ENCODE measurements around the gene VPS29.
"Not testable (repeated sequence)": the region's sequence is repeated elsewhere in the genome, so short reads cannot be mapped to it uniquely, and the experiment has no call there.

Gene VPS29

GRCh38 chr12:110501752-110502738 lies at the start of gene VPS29, which contains the start of gene RAD9B:
TSS of gene VPS29 (minus strand) at chr12:110502111. CDS start at chr12:110502051, 60 bp downstream.
TSS of gene RAD9B (plus strand) at chr12:110502331. CDS start at chr12:110502338, 7 bp downstream.
- DNase-seq = peak; percentile 99 to 100
- H3K9me3 Mint-ChIP-seq = no peaks in the 10 kb centered on the region
- H3K27me3 Mint-ChIP-seq = no peaks in the 10 kb centered on the region
- peaks cover 32% of the 10 kb centered on the region for H3K4me1 Mint-ChIP-seq
- H3K27ac Mint-ChIP-seq = peak within 1 kb of the TSS; percentile 98 to 99
- peak; percentile 97 for ATAC-seq
- peak within 1 kb of the TSS; percentile 91 to 98 for H3K4me3 Mint-ChIP-seq

- DNase-seq (no peak), ATAC-seq (no peak)
- Mint-ChIP-seq H3K27me3 (no peaks in the 10 kb centered on the region), H3K4me3 (no peak overlapping the region), H3K27ac (no peak overlapping the region), H3K9me3 (no peaks in the 10 kb centered on the region), H3K4me1 (peaks cover 55% of the 10 kb centered on the region)
These were observed 49.1 kb upstream of the VPS29 start for GRCh38 chr12:110550981-110551380.

GRCh38 chr12:110549716-110550115 lies 47.8 kb upstream of the VPS29 start:
- H3K4me1 Mint-ChIP-seq = peaks cover 51% of the 10 kb centered on the region
- H3K27me3 Mint-ChIP-seq = no peaks in the 10 kb centered on the region
- H3K9me3 Mint-ChIP-seq = no peaks in the 10 kb centered on the region
- H3K4me3 Mint-ChIP-seq = no peak overlapping the region
- DNase-seq (no peak), ATAC-seq (no peak)
- peak overlapping the region in 1 of 2 donors; percentile 82 for H3K27ac Mint-ChIP-seq

GRCh38 chr12:110548678-110549077 lies 46.8 kb upstream of the VPS29 start:
- DNase-seq (no peak), ATAC-seq (no peak)
- H3K4me3 Mint-ChIP-seq = no peak overlapping the region
- H3K27me3 Mint-ChIP-seq = no peaks in the 10 kb centered on the region
- peak overlapping the region in 1 of 2 donors; percentile 21 for H3K27ac Mint-ChIP-seq
- H3K9me3 Mint-ChIP-seq = no peaks in the 10 kb centered on the region
- peaks cover 50% of the 10 kb centered on the region for H3K4me1 Mint-ChIP-seq

DNA sequence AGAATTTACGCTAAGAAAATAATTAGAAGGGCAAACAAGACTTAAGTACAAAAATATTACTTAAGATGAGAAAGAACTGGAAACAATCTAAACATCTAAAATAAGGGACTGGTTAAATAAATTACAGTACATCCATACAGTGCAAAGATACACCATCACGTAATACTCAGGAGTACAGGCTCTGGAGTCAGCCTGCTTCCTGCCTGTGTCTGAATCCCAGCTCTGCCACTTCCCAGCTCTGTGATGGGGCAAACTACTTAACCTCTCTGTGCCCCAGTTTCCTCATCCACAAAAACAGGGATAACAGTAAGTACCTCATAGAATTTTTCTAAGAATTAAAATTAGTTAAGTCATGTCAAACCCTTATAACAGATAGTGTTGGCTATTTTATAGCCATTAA lies 45.2 kb upstream of the VPS29 start:
- DNase-seq (no peak), ATAC-seq (no peak)
- Mint-ChIP-seq H3K9me3 (no peaks in the 10 kb centered on the region), H3K4me3 (no peak overlapping the region), H3K4me1 (peaks cover 55% of the 10 kb centered on the region), H3K27me3 (no peaks in the 10 kb centered on the region), H3K27ac (peak overlapping the region in 1 of 2 donors; percentile 52)

DNA sequence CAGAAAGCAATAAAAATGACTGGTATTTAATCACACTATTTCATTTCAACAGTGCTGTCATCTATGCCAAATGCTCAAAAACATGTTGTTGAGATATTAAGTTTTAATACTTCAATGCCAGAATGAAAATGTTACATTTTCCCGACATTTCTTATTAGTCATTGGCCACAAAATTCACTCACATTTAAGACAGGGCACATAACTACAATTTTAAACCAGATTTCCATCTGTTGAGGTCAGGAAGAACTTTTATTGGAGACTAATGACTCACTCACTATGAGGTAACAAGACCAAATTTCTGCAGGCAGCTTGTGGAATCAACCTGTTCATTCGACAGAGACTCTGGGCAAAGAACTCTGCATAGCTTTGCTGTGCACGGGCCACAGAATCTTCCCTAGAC lies 44.4 kb upstream of the VPS29 start:
- ATAC-seq = no peak
- H3K27me3 Mint-ChIP-seq = no peaks in the 10 kb centered on the region
- H3K4me1 Mint-ChIP-seq = peaks cover 50% of the 10 kb centered on the region

DNA sequence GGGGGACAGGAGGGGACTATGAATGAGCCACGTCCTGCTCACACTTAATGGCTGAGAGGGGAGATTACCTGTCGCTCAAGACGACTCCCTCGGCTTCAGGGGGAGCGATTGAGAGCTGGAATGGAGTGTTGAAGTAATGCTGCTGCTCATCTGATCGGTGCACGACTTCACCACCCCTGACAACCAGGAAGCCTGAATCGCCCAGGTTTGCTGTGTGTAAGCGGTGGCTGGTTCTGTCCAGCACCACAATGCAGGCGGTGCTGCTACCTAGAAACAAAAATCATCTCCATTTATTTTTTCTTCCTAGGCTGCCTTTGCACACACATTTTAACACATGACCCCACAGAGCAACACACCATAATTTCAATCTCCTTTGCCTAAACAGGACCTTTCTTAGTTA lies 43.9 kb upstream of the VPS29 start:
- Mint-ChIP-seq H3K27me3 (no peaks in the 10 kb centered on the region), H3K9me3 (no peaks in the 10 kb centered on the region), H3K4me3 (no peak overlapping the region), H3K4me1 (peaks cover 50% of the 10 kb centered on the region), H3K27ac (peak overlapping the region in 1 of 2 donors; percentile 82)
- DNase-seq = no peak
- ATAC-seq = no peak

More for the DNA sequence above, 44.4 kb upstream of the VPS29 start:
- no peak overlapping the region for H3K4me3 Mint-ChIP-seq
- peak overlapping the region in 1 of 2 donors; percentile 27 for H3K27ac Mint-ChIP-seq
- H3K9me3 Mint-ChIP-seq = no peaks in the 10 kb centered on the region
- no peak for DNase-seq

DNA sequence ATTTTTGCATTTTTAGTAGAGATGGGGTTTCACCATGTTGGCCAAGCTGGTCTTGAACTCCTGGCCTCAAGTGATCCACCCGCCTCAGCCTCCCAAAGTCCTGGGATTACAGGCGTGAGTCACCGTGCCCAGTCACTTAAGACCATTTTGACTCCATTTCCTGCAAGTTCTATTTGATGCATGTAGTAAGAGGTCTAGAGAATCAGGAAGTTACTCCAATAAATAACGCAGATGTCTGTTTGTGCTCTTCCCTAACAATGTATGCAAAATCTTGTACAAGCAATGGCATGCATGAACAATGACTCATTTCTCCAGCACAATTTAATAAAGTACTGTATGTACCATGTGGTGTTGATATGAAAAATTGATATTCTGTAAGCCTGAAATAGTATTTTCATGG lies 43.3 kb upstream of the VPS29 start:
- H3K27me3 Mint-ChIP-seq, H3K4me3 Mint-ChIP-seq, DNase-seq, H3K27ac Mint-ChIP-seq, H3K9me3 Mint-ChIP-seq, ATAC-seq: not testable (repeated sequence)
- H3K4me1 Mint-ChIP-seq = peaks cover 50% of the 10 kb centered on the region

GRCh38 chr12:110543965-110544364 lies 42.1 kb upstream of the VPS29 start:
- no peak overlapping the region for H3K4me3 Mint-ChIP-seq
- H3K27ac Mint-ChIP-seq = peak overlapping the region in 1 of 2 donors; percentile 85
- H3K9me3 Mint-ChIP-seq = no peaks in the 10 kb centered on the region
- H3K4me1 Mint-ChIP-seq = peaks cover 41% of the 10 kb centered on the region
- DNase-seq (no peak), ATAC-seq (no peak)
- no peaks in the 10 kb centered on the region for H3K27me3 Mint-ChIP-seq

DNA sequence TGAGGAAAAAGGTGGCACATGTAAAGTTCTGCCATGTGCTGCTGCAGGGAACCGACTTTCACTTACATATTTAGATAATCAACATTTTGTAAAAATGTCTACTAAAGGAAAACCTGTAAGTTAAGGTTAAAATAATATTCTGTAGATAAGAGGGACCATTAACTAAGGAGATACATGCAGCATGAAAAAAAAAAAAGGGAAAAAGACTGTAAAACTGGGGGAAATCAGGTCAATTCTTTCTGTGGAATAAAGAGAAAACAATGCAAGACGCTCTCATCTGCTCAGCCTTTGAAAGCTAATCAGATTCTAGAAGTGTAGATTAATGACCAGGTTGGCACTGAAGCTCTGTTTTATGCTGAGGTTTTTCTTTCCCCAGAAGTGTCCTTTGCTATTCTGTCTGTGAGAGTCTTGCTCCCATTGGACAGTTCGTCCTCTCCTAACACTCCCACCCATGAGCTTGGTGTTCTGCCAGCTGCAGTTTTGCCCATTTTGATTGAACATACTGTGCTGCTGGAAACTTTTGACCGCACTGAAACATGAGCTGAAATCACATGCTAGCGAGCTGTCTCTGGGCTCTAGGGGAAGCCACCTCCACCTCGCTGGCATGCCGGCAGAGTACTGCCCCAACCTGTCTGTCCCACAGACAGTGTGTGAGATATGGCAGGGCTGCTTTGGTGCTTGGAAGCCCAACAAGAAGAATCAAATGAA lies 41.5 kb upstream of the VPS29 start:
- H3K27ac Mint-ChIP-seq = peak overlapping the region; percentile 84 to 85
- ATAC-seq (no peak), DNase-seq (no peak)
- peaks cover 41% of the 10 kb centered on the region for H3K4me1 Mint-ChIP-seq
- H3K4me3 Mint-ChIP-seq = no peak overlapping the region
- no peaks in the 10 kb centered on the region for H3K27me3 Mint-ChIP-seq
- H3K9me3 Mint-ChIP-seq = no peaks in the 10 kb centered on the region

- H3K9me3 Mint-ChIP-seq = no peaks in the 10 kb centered on the region
- no peak overlapping the region for H3K4me3 Mint-ChIP-seq
- no peaks in the 10 kb centered on the region for H3K27me3 Mint-ChIP-seq
- peaks cover 41% of the 10 kb centered on the region for H3K4me1 Mint-ChIP-seq
- no peak for DNase-seq
- ATAC-seq = no peak
- H3K27ac Mint-ChIP-seq = no peak overlapping the region
These were observed 38.1 kb upstream of the VPS29 start for GRCh38 chr12:110540048-110540447.

GRCh38 chr12:110538869-110539622 lies 37.1 kb upstream of the VPS29 start:
- ATAC-seq (no peak), DNase-seq (no peak)
- no peak overlapping the region for H3K4me3 Mint-ChIP-seq
- peaks cover 51% of the 10 kb centered on the region for H3K4me1 Mint-ChIP-seq
- H3K9me3 Mint-ChIP-seq = no peaks in the 10 kb centered on the region
- H3K27me3 Mint-ChIP-seq = no peaks in the 10 kb centered on the region
- peak overlapping the region; percentile 49 to 71 for H3K27ac Mint-ChIP-seq

DNA sequence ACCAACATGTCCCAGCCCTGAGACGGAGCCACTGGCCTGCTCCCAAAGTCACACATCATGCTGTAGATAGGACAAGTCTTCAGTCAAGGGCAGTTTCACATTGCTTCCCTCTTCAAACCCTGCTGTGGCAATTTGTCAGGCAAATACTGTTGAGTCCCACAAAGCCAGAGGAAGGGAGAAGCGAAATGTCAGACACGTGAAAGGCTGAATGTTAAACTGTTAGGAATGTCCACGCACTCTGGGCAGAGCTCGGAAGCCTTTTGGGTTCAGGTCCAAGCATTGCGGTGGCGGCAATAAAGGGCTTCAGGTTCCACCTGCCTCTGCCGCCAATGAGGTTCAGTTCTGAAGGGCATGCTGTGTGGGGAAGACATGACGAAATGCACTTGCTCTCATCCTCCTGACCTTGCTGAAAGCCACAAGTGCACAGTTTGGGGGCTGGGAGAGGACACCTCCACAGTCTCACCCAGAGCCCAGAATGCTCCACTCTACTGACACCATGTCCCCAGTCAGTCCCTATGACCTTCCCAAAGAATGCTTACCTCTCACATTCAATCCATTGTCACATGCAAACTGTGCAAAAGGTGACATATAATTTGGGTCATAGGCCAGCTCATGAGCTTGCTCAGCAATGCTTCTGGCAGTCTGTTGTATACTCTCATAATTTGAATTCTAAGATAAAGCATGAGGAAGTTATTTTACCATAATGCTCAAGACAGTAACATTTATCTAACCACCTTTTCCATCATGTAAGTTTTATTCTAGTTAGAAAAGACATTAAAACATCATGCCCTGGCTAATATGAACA lies 35.9 kb upstream of the VPS29 start:
- Mint-ChIP-seq H3K27me3 (no peaks in the 10 kb centered on the region), H3K4me1 (peaks cover 49% of the 10 kb centered on the region), H3K9me3 (no peaks in the 10 kb centered on the region), H3K4me3 (no peak overlapping the region), H3K27ac (no peak overlapping the region)
- ATAC-seq (no peak), DNase-seq (no peak)

GRCh38 chr12:110536834-110537604 lies 35.1 kb upstream of the VPS29 start:
- Mint-ChIP-seq H3K27me3 (no peaks in the 10 kb centered on the region), H3K9me3 (no peaks in the 10 kb centered on the region), H3K27ac (no peak overlapping the region), H3K4me1 (peaks cover 55% of the 10 kb centered on the region), H3K4me3 (no peak overlapping the region)
- DNase-seq = no peak
- no peak for ATAC-seq
